ENCODE results near the gene MS4A15. TPM values are rescaled to one million over a fixed set of nuclear protein-coding genes. Genes with fewer than 3 reads are reported as not detected.

Gene MS4A15
- total RNA-seq, 1 experiment from 2014 or later = not detected

DNA sequence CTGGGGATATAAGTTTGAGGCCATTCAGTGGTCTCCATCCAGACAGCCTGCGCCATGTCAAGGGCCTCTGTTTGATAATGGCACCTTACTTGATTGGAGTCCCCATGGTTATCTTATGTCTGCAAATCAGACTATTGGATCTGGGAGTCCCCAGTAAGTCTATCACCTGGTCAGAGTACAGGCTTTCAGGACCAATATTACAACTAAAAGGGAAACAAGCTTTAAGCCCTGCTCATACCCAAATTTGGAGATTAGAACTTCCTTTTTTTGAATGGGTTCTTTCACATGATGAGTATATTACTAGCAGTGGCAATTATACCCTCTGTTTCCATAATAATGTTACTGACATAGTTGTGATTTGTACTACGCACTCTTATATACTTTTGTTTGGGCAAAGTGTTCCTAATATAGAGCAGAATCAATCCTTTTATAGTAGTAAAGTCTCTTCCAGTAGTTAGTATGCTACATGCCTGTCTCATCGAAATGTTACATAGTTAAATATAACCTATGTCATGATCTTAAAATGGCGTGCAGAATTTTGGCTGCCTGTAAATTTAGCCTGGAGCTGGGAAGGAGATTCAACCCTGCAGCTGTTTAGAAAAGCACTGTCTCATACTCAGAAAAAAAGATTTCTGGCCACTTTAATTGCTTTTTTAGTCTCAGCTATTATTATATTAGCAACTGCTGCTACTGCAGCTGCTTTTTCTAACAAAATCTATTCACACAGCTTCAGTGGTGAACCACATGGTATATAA, 4.9 kb downstream of the MS4A15 start:
- no peaks in the 10 kb centered on the region for H3K4me1 Mint-ChIP-seq (ENCODE audit: low read depth, unreplicated experiment)
- no peaks in the 10 kb centered on the region for H3K36me3 Mint-ChIP-seq (ENCODE audit: insufficient read depth, unreplicated experiment)
- no peak overlapping the region for H3K27ac Mint-ChIP-seq (ENCODE audit: unreplicated experiment)
- H3K27me3 Mint-ChIP-seq (ENCODE audit: unreplicated experiment) = peaks cover 73% of the 10 kb centered on the region
- CTCF ChIA-PET = interaction anchor here (1.0 to 2.1 kb wide), 2 partner anchors 14 to 60 kb away, joined by 3 to 7 read pairs; no protein-coding TSS in a partner anchor
- DNase-seq = no peak
- BruUV-seq (replicated peaks) = no TSS peak
- intact Hi-C loops (cut with micrococcal nuclease; ENCODE audit: unreplicated experiment) = no loop called here
- H3K4me3 Mint-ChIP-seq (ENCODE audit: low read depth, unreplicated experiment) = no peak overlapping the region
- TF ChIP-seq, protein P1, sequence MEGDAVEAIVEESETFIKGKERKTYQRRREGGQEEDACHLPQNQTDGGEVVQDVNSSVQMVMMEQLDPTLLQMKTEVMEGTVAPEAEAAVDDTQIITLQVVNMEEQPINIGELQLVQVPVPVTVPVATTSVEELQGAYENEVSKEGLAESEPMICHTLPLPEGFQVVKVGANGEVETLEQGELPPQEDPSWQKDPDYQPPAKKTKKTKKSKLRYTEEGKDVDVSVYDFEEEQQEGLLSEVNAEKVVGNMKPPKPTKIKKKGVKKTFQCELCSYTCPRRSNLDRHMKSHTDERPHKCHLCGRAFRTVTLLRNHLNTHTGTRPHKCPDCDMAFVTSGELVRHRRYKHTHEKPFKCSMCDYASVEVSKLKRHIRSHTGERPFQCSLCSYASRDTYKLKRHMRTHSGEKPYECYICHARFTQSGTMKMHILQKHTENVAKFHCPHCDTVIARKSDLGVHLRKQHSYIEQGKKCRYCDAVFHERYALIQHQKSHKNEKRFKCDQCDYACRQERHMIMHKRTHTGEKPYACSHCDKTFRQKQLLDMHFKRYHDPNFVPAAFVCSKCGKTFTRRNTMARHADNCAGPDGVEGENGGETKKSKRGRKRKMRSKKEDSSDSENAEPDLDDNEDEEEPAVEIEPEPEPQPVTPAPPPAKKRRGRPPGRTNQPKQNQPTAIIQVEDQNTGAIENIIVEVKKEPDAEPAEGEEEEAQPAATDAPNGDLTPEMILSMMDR (IDR thresholded peaks at IDR 0.05; ENCODE audit: unreplicated experiment) = no peak
- no peaks in the 10 kb centered on the region for H3K9me3 Mint-ChIP-seq (ENCODE audit: low read depth, unreplicated experiment)

DNA sequence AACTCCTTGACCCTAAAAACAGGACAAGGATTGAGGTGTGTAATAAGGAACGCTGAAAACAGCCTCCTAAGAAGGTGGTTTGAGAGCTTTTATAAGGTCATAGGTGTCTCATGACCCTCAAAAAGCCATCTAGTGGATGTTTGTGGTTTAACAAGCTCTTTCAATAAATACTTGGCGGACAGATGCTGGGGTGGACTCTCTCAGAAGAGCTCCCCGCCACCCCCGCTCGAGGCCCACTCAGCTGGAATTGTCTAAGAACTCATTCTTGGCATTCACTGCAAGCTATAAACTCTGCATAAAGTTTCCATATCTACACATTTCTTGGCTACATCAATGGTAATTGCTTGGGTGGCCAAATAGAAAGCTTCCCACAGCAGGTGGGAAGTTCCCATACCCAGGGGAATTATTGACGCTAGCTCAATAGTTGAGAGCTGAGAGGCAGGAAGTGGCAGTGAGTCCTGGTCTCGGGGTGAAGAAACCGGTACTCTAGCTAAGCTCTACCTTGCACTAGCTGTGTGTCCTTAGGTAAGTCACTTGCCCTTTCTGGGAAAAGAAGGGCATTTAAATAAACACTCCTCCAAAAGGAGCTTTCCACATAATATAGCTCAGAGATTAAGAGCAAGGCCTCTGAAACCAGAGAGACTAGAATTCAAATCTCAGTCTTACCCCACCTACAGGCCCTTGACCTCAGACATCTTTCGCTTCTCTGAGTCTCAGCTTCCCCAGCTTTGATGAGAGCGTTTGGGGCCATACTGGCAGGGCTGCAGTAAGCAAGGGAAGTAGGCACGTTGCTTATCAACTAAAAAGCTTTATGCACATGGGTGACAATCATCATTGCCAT, 6.4 kb downstream of the MS4A15 start:
- TF ChIP-seq, protein P1 (IDR thresholded peaks at IDR 0.05; ENCODE audit: unreplicated experiment) = peak; percentile 29
- DNase-seq = no peak
- BruUV-seq (replicated peaks) = no TSS peak
- no peaks in the 10 kb centered on the region for H3K4me1 Mint-ChIP-seq (ENCODE audit: low read depth, unreplicated experiment)
- peaks cover 72% of the 10 kb centered on the region for H3K27me3 Mint-ChIP-seq (ENCODE audit: unreplicated experiment)
- H3K36me3 Mint-ChIP-seq (ENCODE audit: insufficient read depth, unreplicated experiment) = no peaks in the 10 kb centered on the region
- H3K9me3 Mint-ChIP-seq (ENCODE audit: low read depth, unreplicated experiment) = no peaks in the 10 kb centered on the region
- H3K4me3 Mint-ChIP-seq (ENCODE audit: low read depth, unreplicated experiment) = no peak overlapping the region
- CTCF ChIA-PET = interaction anchor here (0.6 to 2.1 kb wide), 6 partner anchors 9 to 415 kb away, joined by 3 to 7 read pairs (median 3); partner anchors contain the start of gene MS4A8
- intact Hi-C loops (cut with micrococcal nuclease; ENCODE audit: unreplicated experiment) = no loop called here
- H3K27ac Mint-ChIP-seq (ENCODE audit: unreplicated experiment) = no peak overlapping the region

DNA sequence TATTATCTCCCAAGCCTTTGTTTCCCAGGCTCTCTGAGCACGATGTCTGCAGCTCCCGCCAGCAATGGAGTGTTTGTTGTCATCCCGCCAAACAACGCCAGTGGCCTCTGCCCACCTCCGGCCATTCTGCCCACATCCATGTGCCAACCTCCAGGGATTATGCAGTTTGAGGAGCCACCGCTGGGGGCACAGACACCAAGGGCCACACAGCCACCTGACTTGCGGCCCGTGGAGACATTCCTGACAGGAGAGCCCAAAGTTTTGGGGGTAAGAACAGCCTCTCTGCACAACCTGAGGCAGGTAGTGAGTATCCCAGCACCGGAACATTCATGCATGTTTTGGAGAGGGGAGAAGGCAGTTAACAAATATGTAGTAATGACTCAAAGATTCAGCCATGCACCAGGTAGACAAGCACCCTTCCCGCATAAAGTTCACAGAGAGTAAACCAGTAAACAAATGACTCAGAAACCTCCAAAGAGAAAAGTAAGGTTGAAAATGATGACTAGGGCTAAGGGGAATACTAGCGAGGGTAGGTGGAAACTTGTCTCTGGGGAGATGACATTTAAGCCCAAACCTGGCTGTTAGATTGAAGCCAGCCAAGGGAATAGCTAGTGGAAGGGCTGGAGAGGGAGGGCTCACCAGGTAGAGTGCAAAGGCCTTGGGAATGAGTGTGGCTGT, 7.2 kb downstream of the MS4A15 start:
- no peaks in the 10 kb centered on the region for H3K9me3 Mint-ChIP-seq (ENCODE audit: low read depth, unreplicated experiment)
- no peak overlapping the region for H3K4me3 Mint-ChIP-seq (ENCODE audit: low read depth, unreplicated experiment)
- no peaks in the 10 kb centered on the region for H3K4me1 Mint-ChIP-seq (ENCODE audit: low read depth, unreplicated experiment)
- intact Hi-C loops (cut with micrococcal nuclease; ENCODE audit: unreplicated experiment) = no loop called here
- TF ChIP-seq, protein P1 (IDR thresholded peaks at IDR 0.05; ENCODE audit: unreplicated experiment) = no peak
- peaks cover 72% of the 10 kb centered on the region for H3K27me3 Mint-ChIP-seq (ENCODE audit: unreplicated experiment)
- no TSS peak for BruUV-seq (replicated peaks)
- CTCF ChIA-PET = interaction anchor here (2.1 kb wide), 1 partner anchor 12 kb away, joined by 7 read pairs; no protein-coding TSS in a partner anchor
- H3K36me3 Mint-ChIP-seq (ENCODE audit: insufficient read depth, unreplicated experiment) = no peaks in the 10 kb centered on the region
- no peak overlapping the region for H3K27ac Mint-ChIP-seq (ENCODE audit: unreplicated experiment)
- no peak for DNase-seq

DNA sequence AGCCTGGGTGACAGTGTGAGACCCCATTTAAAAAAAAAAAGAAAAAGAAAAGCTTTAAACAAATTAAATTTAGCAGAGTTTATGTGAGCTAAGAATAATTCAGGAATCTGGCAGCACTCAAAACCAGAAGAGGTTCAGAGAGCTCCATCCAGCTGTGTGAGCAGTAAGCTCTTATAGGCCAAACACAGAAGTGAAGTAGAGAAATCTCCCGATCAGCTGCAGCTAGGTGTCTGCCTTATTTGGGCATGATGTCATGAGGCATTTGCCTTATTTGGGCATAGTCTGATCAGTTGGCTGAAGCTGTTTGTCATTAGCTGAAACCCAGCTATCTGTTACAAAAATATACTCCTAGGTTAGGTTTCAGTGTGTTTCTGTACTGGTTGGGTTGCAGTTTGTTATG, 8.2 kb downstream of the MS4A15 start:
- BruUV-seq (replicated peaks) = no TSS peak
- Mint-ChIP-seq H3K4me3 (ENCODE audit: low read depth, unreplicated experiment) (no peak overlapping the region), H3K9me3 (ENCODE audit: low read depth, unreplicated experiment) (no peaks in the 10 kb centered on the region), H3K36me3 (ENCODE audit: insufficient read depth, unreplicated experiment) (peaks cover 2% of the 10 kb centered on the region), H3K4me1 (ENCODE audit: low read depth, unreplicated experiment) (no peaks in the 10 kb centered on the region), H3K27ac (ENCODE audit: unreplicated experiment) (no peak overlapping the region), H3K27me3 (ENCODE audit: unreplicated experiment) (peaks cover 72% of the 10 kb centered on the region)
- DNase-seq = no peak
- CTCF ChIA-PET = interaction anchor here (0.6 kb wide), 1 partner anchor 11 kb away, joined by 3 read pairs; no protein-coding TSS in a partner anchor
- TF ChIP-seq, protein P1 (IDR thresholded peaks at IDR 0.05; ENCODE audit: unreplicated experiment) = no peak
- intact Hi-C loops (cut with micrococcal nuclease; ENCODE audit: unreplicated experiment) = no loop called here
